Hematopoietic multipotent progenitor cell (in vitro differentiated cells): ENCODE data around the gene WDR90. TPM values are rescaled to one million over a fixed set of nuclear protein-coding genes. Genes with fewer than 3 reads are reported as not detected.

ENCODE experiments used
- DNase-seq, 3 donors: peaks; one replicate each; pipeline ENCODE4 v3.0.0-alpha.2; 2011 to 2015; ENCODE audit warnings: low read depth in 2 of 3, low spot score in 2 of 3
- total RNA-seq: library from RNA; depleted of rRNA; stranded (reverse); fragments of >200 nt; gene quantifications from one replicate; pipeline ENCODE4 v1.2.3, GENCODE V29; 2012

The WDR90 gene
- total RNA-seq, 1 donor: 25.9 TPM

GRCh38 chr16:716768-717325 is 67.7 kb downstream of the WDR90 start:
- DNase-seq: no peak

Other genes with a start within 250 kb of the WDR90 start
- gene DECR2, start 247.5 kb upstream of the WDR90 start, total RNA-seq: 13.5 TPM
- 23.4 TPM for gene RAB11FIP3, start 223.7 kb upstream of the WDR90 start, total RNA-seq
- 59.2 TPM for gene CAPN15, start 121.7 kb upstream of the WDR90 start, total RNA-seq
- under 0.01 TPM for gene PRR35, start 89.0 kb upstream of the WDR90 start, total RNA-seq
- gene NHLRC4, start 82.4 kb upstream of the WDR90 start, total RNA-seq: 14.3 TPM
- 36.9 TPM for gene PIGQ, start 79.4 kb upstream of the WDR90 start, total RNA-seq
- 33.4 TPM for gene RAB40C, start 59.3 kb upstream of the WDR90 start, total RNA-seq
- gene WFIKKN1, start 18.4 kb upstream of the WDR90 start, total RNA-seq: 0.27 TPM
- 101 TPM for gene METTL26, start 13.1 kb upstream of the WDR90 start, total RNA-seq
- gene MCRIP2, start 7.5 kb upstream of the WDR90 start, total RNA-seq: 20.5 TPM
- 44.7 TPM for gene RHOT2, start 18.8 kb downstream of the WDR90 start, total RNA-seq
- gene RHBDL1, start 26.3 kb downstream of the WDR90 start, total RNA-seq: 0.54 TPM
- 73.2 TPM for gene STUB1, start 31.0 kb downstream of the WDR90 start, total RNA-seq
- gene JMJD8, start 35.0 kb downstream of the WDR90 start, total RNA-seq: 68.9 TPM
- 7.0 TPM for gene WDR24, start 41.0 kb downstream of the WDR90 start, total RNA-seq
- 0.54 TPM for gene FBXL16, start 56.4 kb downstream of the WDR90 start, total RNA-seq
- 5.1 TPM for gene METRN, start 65.8 kb downstream of the WDR90 start, total RNA-seq
- 25.3 TPM for gene ANTKMT, start 71.8 kb downstream of the WDR90 start, total RNA-seq
- gene CCDC78, start 77.1 kb downstream of the WDR90 start, total RNA-seq: 2.7 TPM
- gene HAGHL, start 77.7 kb downstream of the WDR90 start, total RNA-seq: 22.6 TPM
- 72.2 TPM for gene CIAO3, start 91.6 kb downstream of the WDR90 start, total RNA-seq
- gene MSLN, start 111.4 kb downstream of the WDR90 start, total RNA-seq: under 0.01 TPM
- gene RPUSD1, start 139.0 kb downstream of the WDR90 start, total RNA-seq: 42.5 TPM
- gene CHTF18, start 139.3 kb downstream of the WDR90 start, total RNA-seq: 25.3 TPM
- not detected for gene GNG13, start 151.4 kb downstream of the WDR90 start, total RNA-seq